Peyer's patch (tissue), 4 donors: ENCODE results near the gene MYPN. TPM values are rescaled to one million over a fixed set of nuclear protein-coding genes. Genes with fewer than 3 reads are reported as not detected.

Experiments used
- DNase-seq, 3 donors: peaks; one replicate each; pipeline ENCODE4 v3.0.0-alpha.2; 2017 to 2019
- H3K27ac ChIP-seq, 4 donors: fragments of 200-600 bp; sonication (generic); one replicate each; pipeline ENCODE4 v1.5.1; 2016 to 2019
- H3K27me3 ChIP-seq, 2 donors: fragments of 200-600 bp; sonication (generic); one replicate each; pipeline ENCODE4 v1.5.1; 2019
- H3K36me3 ChIP-seq, 3 donors: fragments of 200-600 bp; sonication (generic); one replicate each; pipeline ENCODE4 v1.5.1; 2016 to 2019
- H3K4me1 ChIP-seq, 4 donors: fragments of 200-600 bp; sonication (generic); one replicate each; pipeline ENCODE4 v1.5.1; 2016 to 2019
- H3K4me3 ChIP-seq, 4 donors: fragments of 200-600 bp; sonication (generic); 1 replicate in 3 of 4; 2 replicates in 1 of 4; pipeline ENCODE4 v1.5.1; 2016 to 2019; ENCODE audit warnings: mild to moderate bottlenecking in 1 of 4
- H3K9me3 ChIP-seq, 4 donors: fragments of 200-600 bp; sonication (generic); one replicate each; pipeline ENCODE4 v1.5.1; 2016 to 2019; ENCODE audit warnings: mild to moderate bottlenecking in 1 of 4
- POLR2A ChIP-seq, 2 donors: fragments of 450-650 bp; IDR thresholded peaks; one replicate each; pipeline ENCODE4 v1.5.1; 2017; ENCODE audit warnings: antibody characterized with exemption in 2 of 2, mild to moderate bottlenecking in 2 of 2, moderate library complexity in 2 of 2
- total RNA-seq, 4 donors: library from RNA; depleted of rRNA; stranded (reverse); fragments of >200 nt; gene quantifications; one replicate each; pipeline ENCODE4 v1.1.0, GENCODE V29; 2016
- TF ChIP-seq, protein P1 (sequence below), 6 experiments: fragments of 450-650 bp in 4 of 6; fragments of 200-600 bp in 2 of 6; sonication (generic) in 1 of 6; IDR thresholded peaks; one replicate each; pipeline ENCODE4 v1.5.1; 2017 to 2019; ENCODE audit warnings: antibody characterized with exemption in 6 of 6, mild to moderate bottlenecking in 3 of 6, moderate library complexity in 1 of 6

The MYPN gene
- total RNA-seq, 4 donors from 2014 or later, result 0.13 TPM; not detected in 3

- TF ChIP-seq POLR2A (IDR thresholded peaks at IDR 0.05), result no peak
- TF ChIP-seq, protein P1, sequence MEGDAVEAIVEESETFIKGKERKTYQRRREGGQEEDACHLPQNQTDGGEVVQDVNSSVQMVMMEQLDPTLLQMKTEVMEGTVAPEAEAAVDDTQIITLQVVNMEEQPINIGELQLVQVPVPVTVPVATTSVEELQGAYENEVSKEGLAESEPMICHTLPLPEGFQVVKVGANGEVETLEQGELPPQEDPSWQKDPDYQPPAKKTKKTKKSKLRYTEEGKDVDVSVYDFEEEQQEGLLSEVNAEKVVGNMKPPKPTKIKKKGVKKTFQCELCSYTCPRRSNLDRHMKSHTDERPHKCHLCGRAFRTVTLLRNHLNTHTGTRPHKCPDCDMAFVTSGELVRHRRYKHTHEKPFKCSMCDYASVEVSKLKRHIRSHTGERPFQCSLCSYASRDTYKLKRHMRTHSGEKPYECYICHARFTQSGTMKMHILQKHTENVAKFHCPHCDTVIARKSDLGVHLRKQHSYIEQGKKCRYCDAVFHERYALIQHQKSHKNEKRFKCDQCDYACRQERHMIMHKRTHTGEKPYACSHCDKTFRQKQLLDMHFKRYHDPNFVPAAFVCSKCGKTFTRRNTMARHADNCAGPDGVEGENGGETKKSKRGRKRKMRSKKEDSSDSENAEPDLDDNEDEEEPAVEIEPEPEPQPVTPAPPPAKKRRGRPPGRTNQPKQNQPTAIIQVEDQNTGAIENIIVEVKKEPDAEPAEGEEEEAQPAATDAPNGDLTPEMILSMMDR (IDR thresholded peaks at IDR 0.05), result no peak
- H3K4me1 ChIP-seq, result peaks cover 0 to 13% (median 0%) of the 10 kb centered on the region in 4 donors
- H3K36me3 ChIP-seq, result no peaks in the 10 kb centered on the region
- no peak overlapping the region for H3K4me3 ChIP-seq
- no peaks in the 10 kb centered on the region for H3K27me3 ChIP-seq
- H3K27ac ChIP-seq, result peak overlapping the region in 2 of 4 donors; percentile 59 to 68
- no peaks in the 10 kb centered on the region for H3K9me3 ChIP-seq
- no peak for DNase-seq
These were observed 26.1 kb downstream of the MYPN start for GRCh38 chr10:68135362-68135761.

DNA sequence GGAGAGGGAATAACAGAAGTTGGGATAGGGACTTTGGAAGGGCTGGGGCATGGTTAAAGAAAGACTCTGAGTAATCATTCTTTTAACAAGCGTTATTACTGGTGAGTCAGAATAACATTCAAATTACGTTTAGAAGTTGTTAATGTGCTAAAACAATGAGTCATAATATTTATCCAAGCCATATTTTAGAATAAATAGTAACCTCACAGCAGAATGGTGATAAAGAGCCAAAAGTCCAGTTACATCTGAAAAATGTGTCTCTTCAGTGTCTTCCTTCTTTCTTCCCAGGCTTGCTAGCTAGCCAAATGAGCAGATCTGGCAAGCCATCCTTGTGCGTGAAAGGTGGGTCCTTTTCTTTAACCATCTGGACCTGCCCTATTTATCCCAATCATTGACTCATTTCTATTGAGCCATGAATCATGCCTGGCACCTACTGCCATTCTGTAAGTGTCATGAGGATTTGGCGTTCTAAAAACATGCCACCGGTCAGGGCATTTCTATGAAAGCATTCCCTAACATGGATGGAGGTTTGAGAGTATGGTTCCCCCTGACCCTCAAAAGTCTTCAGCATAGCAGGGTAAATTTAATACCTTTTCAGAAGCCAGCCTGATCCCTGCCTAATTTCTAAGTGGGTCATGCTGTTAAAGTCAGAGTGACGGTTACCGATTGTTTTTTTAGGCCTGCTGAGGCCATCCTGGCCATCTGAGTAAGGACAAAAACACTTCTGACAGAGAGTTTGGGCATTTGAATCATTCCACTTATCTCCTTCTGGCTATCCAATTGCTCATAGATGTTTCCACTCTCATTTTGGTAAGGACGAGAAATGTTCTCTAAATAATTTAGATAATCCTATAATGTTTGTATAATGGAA is 26.9 kb downstream of the MYPN start:
- H3K9me3 ChIP-seq, result no peaks in the 10 kb centered on the region
- peak overlapping the region in 3 of 4 donors; percentile 11 to 69 (median 68) for H3K27ac ChIP-seq
- TF ChIP-seq, protein P1 (IDR thresholded peaks at IDR 0.05), result no peak
- no peak for TF ChIP-seq POLR2A (IDR thresholded peaks at IDR 0.05)
- H3K4me3 ChIP-seq, result no peak overlapping the region
- peaks cover 0 to 13% (median 0%) of the 10 kb centered on the region in 4 donors for H3K4me1 ChIP-seq
- H3K36me3 ChIP-seq, result no peaks in the 10 kb centered on the region
- H3K27me3 ChIP-seq, result no peaks in the 10 kb centered on the region
- peak in 1 of 3 donors; percentile 63 for DNase-seq

DNA sequence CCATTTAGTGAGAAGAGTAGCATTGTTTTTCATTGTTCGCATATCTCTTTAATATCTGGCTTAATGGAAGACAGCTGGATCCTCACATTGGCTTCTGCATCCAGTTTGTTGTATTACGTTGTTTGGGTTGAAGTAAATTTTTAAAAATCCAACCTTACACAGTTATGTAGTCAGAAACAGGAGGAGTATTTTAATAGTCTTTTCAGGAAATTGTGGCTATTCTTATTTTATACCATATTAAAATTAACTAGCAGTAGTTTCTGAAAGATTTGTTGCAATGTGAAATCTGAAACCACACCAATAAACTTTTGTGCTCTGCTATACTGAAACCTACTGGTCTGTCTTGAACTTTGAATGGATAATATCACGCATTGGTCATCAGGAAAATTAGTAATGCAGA is 27.9 kb downstream of the MYPN start:
- Histone ChIP-seq H3K4me1 (peaks cover 0 to 13% (median 0%) of the 10 kb centered on the region in 4 donors), H3K9me3 (no peaks in the 10 kb centered on the region), H3K27ac (no peak overlapping the region), H3K36me3 (no peaks in the 10 kb centered on the region), H3K27me3 (no peaks in the 10 kb centered on the region), H3K4me3 (no peak overlapping the region)
- DNase-seq, result no peak
- TF ChIP-seq, protein P1 (IDR thresholded peaks at IDR 0.05), result no peak
- no peak for TF ChIP-seq POLR2A (IDR thresholded peaks at IDR 0.05)

GRCh38 chr10:68138526-68138925 is 29.2 kb downstream of the MYPN start:
- Histone ChIP-seq H3K27ac (no peak overlapping the region), H3K4me3 (no peak overlapping the region)
- TF ChIP-seq POLR2A (IDR thresholded peaks at IDR 0.05), result no peak

GRCh38 chr10:68139448-68140272 is 30.4 kb downstream of the MYPN start:
- no peak overlapping the region for H3K27ac ChIP-seq
- TF ChIP-seq, protein P1 (IDR thresholded peaks at IDR 0.05), result no peak
- TF ChIP-seq POLR2A (IDR thresholded peaks at IDR 0.05), result no peak
- H3K4me1 ChIP-seq, result peaks cover 0 to 13% (median 0%) of the 10 kb centered on the region in 4 donors
- DNase-seq, result no peak
- no peak overlapping the region for H3K4me3 ChIP-seq
- no peaks in the 10 kb centered on the region for H3K9me3 ChIP-seq
- H3K36me3 ChIP-seq, result no peaks in the 10 kb centered on the region
- no peaks in the 10 kb centered on the region for H3K27me3 ChIP-seq

More at GRCh38 chr10:68138526-68138925, 29.2 kb downstream of the MYPN start:
- DNase-seq, result no peak
- Histone ChIP-seq H3K36me3 (no peaks in the 10 kb centered on the region), H3K4me1 (peaks cover 0 to 13% (median 0%) of the 10 kb centered on the region in 4 donors), H3K9me3 (no peaks in the 10 kb centered on the region), H3K27me3 (no peaks in the 10 kb centered on the region)
